Astrocyte (in vitro differentiated cells and primary cell): ENCODE data around the gene TENM4.

ENCODE experiments used
- CTCF ChIP-seq: IDR thresholded peaks from 2 replicates; pipeline ENCODE4 v1.5.1; 2011; ENCODE audit warnings: low read depth, mild to moderate bottlenecking, inconsistent platforms, low read length, moderate library complexity; ENCODE audit not compliant: insufficient read depth
- EZH2 ChIP-seq: IDR thresholded peaks from 2 replicates; pipeline ENCODE4 v1.6.1; 2012; ENCODE audit warnings: mild to moderate bottlenecking, low read length, inconsistent platforms; ENCODE audit not compliant: insufficient read depth

GRCh38 chr11:79066456-79067351 is 374.1 kb downstream of the TENM4 start:
- TF ChIP-seq CTCF (no peak), EZH2 (no peak)
